GM19438 (cell line): ENCODE data around the gene CLDND2.

ENCODE experiments used
- ATAC-seq: cut with Tn5 transposase; IDR thresholded peaks from one replicate; pipeline ENCODE4 v1.9.1; 2021; ENCODE audit warnings: low read depth; ENCODE audit not compliant: unreplicated experiment

Gene CLDND2

DNA sequence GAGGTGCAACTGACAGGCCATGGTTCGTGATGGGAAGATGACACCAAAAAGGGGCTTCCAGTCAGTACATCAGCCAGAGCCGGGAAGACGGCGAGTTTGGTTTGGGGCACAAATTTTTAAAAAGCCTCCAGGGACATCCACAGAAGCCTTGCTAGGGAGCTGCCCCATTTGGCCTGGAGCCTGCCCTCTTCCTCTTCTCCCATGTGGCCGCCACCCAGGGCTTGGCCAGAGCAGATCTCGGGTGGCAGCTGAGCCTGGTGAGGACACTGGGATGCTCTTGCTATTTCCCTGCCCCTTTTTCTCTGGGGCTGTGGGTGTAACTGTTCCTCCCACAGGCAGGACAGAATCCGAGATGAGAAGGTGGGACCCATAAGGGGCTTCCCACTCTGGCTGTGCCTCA lies 10.9 kb downstream of the CLDND2 start:
- ATAC-seq, result no peak

DNA sequence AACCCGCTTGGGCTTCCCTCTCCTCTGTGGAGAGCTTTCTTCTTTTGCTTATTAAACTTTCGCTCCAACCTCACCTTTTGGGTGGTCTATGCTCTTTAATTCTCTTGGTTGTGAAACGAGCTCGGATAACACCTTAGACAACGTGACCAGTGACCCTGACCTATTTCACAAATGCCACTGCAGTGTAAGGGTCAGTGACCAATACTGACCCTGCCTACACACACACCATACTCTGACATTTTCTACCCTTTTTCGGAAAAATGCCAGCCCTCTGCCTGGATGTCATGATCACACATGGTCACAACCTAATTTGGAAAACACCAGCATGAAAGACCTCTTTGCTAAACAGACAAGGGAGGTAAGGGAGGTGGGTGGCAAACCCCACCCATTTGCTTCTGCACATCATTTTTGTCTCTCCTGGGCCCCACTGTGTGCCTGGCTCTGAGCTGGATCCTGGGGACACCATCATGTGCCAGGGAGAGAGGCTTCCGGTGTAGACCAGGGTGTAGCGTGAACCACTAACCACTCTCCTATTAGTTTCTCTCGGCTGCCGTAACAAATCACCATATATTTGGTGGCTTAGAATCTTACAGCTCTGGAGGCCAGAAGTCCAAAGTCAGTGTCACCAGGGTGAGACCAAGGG lies 12.5 kb downstream of the CLDND2 start:
- no peak for ATAC-seq

DNA sequence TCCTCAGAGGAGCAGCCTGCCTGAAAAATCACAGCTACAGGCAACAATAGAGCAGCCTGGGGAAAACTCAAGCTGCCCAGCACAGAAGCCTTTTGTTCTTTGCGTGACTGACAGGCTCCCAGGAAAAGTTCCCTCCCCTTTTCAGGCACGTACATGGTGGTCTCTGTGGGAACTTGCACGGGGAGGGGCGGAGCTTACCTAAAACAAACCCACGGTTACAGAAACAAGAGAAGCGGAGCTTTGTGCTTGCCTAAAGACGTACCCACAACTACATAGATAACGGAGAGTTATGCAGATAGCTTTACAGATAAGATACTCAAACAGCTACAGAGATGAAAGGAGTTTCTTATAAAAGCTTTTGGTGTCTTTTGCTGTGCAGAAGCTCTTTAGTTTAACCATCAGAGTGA lies 14.1 kb downstream of the CLDND2 start:
- no peak for ATAC-seq

DNA sequence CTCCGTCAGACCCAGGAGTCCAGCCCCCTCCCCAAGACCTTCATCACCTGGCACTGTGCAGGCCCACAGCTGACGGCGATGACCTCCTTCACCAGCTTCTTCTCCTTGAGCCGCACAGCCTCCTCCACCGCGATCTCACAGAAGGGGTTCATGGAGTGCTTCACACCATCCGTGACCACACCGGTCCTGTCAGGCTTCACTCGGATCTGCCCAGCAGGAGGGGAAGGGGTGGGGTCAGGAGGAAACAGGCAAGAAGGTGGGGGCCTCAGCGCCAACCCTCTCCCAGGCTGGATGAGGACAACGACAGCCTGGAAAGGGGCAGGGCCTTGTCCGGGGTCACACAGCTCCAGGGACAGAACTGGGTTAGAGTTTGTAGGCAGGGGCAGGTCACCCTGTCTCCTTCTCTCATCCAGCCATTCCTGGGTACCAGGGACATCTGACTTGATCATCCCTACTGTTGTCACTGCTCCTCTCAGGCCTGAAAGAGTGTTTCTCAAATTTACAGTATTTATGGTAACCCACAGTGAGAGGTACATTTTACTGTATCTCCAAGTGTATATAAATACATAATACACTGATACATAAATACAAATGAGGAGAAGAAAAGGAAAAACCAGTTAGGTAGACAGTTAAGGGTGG lies 14.6 kb downstream of the CLDND2 start:
- no peak for ATAC-seq

DNA sequence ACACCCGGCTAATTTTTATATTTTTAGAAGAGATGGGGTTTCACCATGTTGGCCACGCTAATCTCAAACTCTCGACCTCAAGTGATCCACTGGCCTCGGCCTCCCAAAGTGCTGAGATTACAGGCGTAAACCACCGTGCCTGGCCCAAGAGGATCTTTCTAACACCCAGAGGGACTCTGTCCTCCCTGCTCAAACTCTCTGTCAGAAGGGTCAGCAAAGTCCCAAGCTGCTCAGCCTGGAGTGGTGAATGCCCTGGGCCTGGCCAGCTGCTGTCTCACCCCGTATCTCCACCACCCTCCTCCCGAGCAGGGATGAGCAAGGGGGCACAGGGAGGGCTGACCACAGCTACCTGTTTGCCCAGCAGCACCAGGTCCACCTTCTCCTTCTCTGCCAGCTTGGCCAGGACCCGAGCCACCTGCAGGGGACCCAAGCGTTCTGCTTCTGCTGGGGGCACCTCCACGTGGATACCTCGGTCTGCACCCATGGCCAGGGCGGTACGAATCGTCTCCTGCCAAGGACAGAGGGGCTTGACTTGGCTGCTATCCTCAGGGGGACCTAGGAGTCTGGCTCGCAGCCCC lies 15.9 kb downstream of the CLDND2 start:
- no peak for ATAC-seq

DNA sequence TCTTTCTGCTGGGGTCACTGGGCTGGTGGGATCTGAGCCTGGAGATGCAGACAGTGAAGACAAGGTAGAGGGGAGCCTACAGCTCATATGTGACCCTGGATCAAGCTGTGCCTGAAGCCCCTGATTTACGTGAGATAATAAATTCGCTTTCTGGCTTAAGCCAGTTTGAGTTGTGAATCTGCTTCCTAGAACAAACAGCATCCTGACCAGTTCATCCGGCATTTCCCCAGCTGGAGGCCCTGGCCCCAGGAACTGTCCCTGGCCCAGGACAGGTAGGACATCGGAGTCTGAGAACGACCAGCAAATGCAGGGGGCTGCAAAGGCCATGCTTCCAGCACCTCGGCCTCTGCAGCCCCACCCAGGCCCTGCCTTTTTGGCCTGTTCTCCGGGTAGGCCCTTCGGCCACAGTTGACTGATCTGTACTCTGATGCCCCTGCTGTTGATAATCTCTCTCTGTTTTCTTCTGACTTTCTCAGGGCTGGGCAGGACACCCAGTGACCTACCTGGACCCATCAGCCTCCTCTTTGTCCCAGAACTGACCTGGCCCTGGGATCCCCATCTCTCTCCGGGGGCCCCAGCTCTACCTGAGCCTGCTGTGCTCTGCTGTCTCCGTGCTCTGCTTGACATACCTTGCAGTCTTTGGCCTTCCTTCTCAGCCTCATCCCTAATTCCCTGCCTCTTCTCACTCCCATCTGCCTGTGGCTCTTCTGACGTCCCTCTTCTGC lies 17.4 kb downstream of the CLDND2 start:
- no peak for ATAC-seq

DNA sequence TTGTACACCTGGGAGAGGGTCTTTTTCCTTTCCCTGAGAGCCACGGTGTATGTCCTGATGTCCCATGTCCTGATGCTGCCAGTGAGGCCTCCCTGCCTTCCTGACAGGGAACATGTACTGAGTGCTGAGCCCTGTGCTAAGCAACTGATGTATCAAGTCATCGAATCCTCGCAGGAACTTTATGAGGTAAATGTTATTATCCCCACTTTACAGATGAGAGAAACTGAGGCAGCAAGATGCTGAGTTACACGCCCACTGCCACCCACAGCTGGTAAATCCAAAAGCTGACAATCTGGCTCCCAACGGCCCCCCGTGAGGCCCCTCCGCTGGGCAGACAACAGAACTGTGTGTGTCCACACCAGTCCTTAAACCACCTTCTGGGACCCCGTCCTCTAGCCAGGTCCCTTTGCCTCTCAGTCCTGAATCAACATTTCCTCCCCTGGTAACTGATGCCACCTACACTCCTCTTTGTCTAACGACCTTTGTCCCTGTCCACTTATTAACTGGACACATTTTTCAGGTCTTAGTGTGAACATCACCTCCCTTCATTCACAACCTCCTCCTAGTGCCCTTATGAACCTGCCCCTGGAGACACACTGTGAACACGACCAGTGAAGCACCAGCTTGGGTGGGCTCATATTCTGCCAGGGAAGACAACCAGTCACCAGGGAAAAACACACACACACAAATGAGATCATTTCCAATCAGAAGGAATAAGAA lies 21.4 kb downstream of the CLDND2 start:
- no peak for ATAC-seq

DNA sequence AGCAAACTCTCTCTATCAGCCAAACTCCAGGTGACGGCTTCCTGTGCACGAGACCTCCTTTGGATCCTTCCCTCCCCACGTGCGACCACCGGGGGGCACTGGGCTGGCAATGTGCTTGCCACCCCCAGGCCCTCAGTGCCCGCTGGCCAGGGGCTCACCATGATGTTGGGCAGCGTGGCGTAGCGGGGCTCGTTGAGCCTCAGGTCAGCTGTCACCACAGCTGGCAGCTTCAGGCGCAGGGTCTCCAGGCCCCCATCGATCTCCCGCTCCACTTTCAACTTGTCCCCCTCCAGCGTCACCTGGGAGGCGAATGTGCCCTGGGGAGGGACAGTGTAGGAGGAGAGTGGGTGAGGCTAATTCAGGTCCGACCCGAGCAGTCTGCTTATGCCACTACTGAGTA lies 22.1 kb downstream of the CLDND2 start:
- ATAC-seq, result no peak

DNA sequence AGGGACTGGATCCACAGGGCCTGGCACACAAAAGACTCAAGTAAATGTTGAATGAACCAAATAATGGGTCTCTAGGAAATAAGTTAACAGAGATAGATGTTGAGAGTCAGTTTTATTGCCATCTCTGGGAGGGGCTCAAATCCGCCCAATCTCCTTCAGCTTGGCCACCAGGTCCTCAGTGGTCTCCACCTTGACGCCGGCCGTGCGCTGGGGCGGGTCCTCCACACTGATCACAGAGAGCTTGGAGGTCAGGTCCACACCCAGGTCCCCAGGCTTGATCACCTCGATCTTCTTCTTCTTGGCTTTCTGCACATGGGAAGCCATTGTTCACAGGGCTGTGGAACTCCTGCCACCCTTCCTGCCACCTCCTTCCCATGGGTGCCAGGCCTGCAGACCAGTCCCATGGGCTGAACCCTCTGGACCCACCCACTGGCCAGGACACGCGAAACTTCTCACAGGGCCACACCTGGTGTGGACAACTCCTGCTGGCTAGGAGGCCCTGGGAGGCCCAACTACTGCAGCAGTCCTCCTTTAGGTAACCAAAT lies 23.7 kb downstream of the CLDND2 start:
- ATAC-seq, result no peak

DNA sequence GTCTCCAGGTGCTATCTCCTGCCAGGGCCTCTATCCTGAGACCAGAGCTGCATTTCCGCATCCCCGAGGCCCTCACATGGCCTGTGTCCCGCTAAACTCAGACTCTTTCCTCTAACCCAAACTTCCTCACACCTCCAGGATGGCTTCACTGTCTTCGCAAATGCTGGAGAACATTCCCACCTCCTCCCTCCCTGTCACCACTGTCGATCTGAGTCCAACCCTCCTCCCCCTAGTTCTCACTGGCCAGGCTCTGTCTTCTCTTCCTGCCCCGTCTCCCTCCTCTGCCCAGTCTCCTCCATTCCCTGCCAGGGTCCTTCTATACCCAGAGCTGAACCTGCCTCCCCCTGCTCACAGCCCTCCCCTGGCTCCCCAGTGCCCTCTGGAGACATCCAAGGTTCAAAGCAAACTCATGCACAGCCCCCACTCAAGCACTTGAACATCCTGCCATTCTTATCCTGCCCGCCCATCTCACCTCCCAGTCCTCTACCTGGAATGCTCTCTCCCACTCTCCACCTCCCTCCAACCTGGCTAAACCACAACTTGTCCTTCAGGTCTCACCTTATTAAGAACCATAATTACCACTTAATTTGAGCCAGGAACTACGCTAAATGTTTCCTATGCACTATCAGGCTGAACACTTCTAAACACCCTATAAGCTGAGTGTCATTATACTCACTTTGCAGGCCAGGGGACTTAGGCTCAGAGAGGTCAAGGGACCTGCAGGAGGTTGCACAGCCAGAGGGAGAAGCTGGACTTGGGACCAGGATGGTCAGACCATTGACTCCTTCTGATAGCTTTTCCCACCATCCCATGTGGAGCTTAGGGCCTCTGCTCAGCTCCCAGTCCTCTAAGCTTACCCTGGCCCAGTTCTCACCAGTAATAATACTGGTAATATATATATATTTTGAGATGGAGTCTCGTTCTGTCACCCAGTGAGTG lies 25.9 kb downstream of the CLDND2 start:
- ATAC-seq, result no peak

DNA sequence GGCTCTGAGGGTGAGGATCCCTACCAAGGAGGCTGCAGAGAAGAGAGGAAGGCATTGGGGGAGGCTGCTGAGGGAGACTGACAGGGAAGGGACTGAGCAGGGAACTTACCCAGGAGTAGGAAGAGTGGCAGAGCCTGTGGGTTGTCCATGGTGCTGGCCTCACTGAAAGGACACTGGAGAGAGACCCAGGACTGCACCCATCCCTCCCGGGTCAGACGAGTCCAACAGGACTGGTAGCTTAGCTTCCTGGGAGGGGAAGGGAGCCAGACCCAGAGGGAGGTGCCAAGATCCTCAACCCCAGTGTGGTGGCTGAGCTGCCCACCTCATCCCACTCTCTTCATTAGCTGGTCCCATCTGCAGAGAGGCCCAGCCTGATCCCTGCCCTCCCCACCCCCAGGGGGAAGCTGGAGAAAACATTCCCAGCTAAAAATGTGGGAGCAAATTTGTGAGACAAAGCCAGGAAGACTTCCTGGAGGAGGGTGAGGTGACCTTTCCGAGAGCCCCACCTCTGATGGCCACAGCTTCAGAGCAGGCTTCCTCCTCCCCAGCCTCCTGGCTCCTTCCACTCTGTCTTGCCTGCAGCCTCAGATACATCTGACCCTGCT lies 26.7 kb downstream of the CLDND2 start, which contains the start of gene VSIG10L:
Gene VSIG10L, minus strand, starts transcription at position 164 of the 605 bp plus-strand sequence. Its CDS starts 15 bp downstream, at position 149.
- ATAC-seq, result no peak

DNA sequence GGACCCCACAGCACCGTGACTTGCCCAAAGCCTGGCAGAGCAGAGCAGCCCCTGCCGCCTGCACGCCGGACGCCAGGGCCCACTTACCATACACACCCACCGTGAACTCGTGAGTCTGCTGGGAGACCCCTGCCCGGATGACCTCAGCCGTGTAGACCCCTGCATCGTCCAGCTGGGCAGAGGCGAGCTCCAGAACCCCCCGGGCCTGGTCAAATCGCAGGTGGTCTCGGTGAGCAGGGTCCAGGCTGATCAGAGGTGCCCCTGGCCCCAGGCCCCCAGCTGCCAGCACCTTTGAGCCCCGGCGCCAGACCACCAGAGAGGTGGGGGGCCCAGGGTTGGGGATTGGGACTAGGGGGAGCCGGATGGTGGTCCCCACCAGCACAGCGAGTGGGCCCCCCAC lies 27.7 kb downstream of the CLDND2 start:
- ATAC-seq, result no peak

DNA sequence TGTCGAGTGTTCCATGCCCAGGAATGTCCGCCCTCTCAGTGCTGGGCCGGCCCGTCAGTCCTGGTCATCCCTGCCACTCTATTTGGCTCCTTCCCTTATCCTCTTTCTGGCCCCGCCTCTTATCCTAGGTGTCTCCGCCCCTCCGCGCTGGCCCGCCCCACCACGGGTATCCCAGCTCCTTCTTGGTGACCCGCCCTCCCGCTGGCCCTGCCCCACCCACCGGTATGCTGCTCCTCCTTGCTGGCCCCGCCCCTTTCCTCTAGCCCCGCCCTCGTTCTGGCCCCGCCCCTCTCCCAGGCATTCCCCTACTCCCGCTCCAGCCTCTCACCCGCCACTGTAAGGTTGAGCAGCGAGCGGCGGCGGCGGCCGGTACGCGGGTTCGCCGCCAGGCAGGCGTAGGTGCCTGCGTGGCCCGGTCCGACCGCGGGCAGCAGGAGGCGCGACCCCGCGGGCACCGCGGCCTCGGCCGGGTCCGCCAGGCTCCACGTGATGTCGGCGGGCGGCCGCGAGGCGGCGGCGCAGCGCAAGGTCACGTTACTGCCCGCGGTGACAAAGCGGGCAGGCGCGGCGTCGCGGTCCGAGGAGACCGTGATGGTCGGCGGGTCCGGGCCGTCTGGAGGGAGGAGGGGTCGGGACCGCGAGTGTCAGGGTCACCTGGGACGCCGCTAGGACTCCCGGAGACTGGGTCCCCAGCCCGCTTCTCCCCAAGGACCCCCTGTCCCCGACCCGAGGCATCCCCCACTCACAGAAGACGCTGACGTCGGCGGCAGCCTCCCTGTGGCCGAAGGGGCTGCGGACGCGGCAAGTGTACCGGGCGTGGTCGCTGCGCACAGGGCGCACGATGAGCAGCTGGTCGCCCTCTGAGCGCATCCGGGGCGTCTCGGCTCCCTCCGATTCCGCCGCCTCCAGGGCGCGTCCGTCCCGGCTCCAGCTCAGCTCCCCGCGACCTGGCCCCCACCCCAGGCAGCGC lies 28.8 kb downstream of the CLDND2 start:
- peak; percentile 59 for ATAC-seq

DNA sequence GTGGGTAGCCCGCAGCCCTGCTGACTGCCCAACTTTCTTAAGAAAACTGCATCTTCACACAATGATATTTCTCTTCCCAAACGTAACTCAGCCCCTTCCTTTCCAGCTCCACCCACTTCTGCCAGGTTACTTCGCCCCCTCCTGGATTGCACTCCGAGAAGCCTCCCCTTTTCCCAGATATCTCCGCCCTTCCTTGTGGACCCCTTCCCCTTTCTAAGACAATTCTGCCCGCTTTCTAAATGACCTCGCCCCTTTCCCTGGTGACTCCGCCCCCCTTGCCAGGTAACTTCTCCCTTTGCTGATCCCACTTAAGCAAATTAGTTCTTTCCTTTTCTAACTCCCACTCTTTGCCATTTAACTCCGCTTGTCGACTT lies 29.5 kb downstream of the CLDND2 start:
- peak; percentile 6 for ATAC-seq

DNA sequence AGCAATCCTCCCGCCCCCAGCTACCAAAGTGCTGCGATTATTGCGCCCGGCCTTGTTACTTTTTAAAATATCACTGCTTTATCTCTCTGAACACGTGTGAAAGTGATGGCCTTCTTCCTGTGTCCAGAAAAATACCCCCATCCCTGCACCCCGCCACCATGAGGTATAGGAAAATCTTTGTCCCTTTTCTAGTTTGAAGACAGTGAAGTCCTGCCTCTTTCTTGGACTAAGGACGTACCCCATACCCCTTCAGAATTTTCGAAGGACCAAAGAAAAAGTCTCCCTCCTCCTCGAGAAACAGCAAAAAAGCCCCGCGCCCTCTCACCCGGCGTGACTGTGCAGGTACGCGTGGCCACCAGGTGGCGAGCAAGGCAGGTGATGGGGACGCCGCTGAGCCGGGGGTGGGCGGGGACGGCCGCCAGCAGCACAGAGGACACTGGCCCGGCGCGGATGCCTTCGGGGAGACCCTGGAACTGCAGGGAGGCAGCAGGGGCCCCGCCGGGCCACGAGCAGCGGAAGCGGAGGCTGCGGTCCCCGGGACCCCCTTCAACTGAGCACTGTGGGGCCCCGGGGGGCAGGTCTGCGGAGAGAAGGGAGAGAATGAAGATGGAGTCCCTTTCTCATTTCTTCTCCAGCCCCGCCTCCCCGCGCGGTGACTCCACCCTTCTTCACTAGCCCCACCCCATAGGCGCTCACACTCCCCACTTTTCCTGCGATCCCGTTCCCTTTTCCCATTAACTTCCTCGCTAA lies 30.1 kb downstream of the CLDND2 start:
- ATAC-seq, result peak; percentile 42

DNA sequence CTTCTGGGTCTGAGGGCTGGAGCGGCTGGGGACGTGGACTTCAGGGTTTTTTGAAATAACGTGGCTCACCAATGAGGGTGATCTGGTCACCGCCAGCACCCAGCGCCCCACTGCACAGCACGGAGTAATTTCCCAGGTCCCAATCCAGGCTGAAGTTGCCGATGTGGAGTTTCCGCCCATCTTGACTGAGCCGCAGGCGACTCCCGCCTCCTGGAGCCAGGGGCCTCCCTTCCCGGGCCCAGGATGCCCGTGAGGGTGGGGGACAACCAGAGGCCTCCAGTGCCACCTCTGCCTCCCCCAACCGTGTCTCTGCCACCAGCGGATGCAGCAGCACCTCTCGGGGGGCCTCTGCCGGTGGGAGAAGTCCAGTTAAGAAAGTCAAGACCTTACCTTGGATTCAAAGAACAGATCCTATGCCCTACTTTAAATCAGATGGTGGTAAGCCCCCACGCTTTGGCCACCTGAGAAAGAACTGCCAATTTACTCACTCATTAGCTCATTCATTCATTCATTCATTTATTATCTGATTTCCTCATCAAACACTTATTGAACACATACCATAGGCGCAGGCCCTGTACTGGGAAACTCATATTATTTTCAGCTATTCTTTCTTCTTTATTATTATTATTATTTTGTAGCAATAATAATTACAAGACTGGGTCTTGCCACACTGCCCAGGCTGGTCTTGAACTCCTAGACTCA lies 30.8 kb downstream of the CLDND2 start:
- ATAC-seq, result no peak
